HEK293T (cell line): ENCODE data around the gene ASB2.

Experiments used
- CTCF ChIA-PET: fragments of 350-600 bp; formaldehyde crosslinking; extraction: SDS; loops from one replicate; lab custom pipeline; 2021; ENCODE audit warnings: antibody characterized with exemption, inconsistent platforms; lab: Yijun Ruan, JAX
- POLR2A ChIA-PET: fragments of 350-600 bp; formaldehyde crosslinking; extraction: SDS; loops from one replicate; lab custom pipeline; 2020; ENCODE audit warnings: antibody characterized with exemption, inconsistent platforms; lab: Yijun Ruan, JAX
- DNase-seq: peaks from one replicate; pipeline ENCODE4 v3.0.0; 2012; ENCODE audit warnings: mixed read lengths; ENCODE audit errors: extremely low spot score
- ARNT ChIP-seq: fragments of 450-650 bp; IDR thresholded peaks from 2 replicates; pipeline ENCODE4 v1.6.1; 2017; ENCODE audit warnings: mild to moderate bottlenecking
- BHLHE40 ChIP-seq: fragments of 450-650 bp; IDR thresholded peaks from 2 replicates; pipeline ENCODE4 v1.6.1; 2016; ENCODE audit warnings: mild to moderate bottlenecking, moderate library complexity, borderline replicate concordance
- CTBP1 ChIP-seq: fragments of 450-650 bp; IDR thresholded peaks from 2 replicates; pipeline ENCODE4 v1.6.1; 2016; ENCODE audit warnings: borderline replicate concordance
- ELF4 ChIP-seq: fragments of 450-650 bp; IDR thresholded peaks from 2 replicates; pipeline ENCODE4 v1.6.1; 2017; ENCODE audit warnings: antibody characterized with exemption
- FOXA1 ChIP-seq: fragments of 450-650 bp; IDR thresholded peaks from 2 replicates; pipeline ENCODE4 v1.6.1; 2016; ENCODE audit warnings: mild to moderate bottlenecking
- FOXK2 ChIP-seq: fragments of 450-650 bp; IDR thresholded peaks from 2 replicates; pipeline ENCODE4 v1.6.1; 2016; ENCODE audit warnings: mild to moderate bottlenecking
- FOXM1 ChIP-seq: fragments of 450-650 bp; IDR thresholded peaks from 2 replicates; pipeline ENCODE4 v1.6.1; 2017; ENCODE audit warnings: mild to moderate bottlenecking, borderline replicate concordance
- HDGF ChIP-seq: fragments of 450-650 bp; IDR thresholded peaks from 2 replicates; pipeline ENCODE4 v1.6.1; 2017; ENCODE audit warnings: antibody characterized with exemption, borderline replicate concordance
- L3MBTL2 ChIP-seq: fragments of 450-650 bp; conservative IDR thresholded peaks from 2 replicates; pipeline ENCODE4 v1.6.1; 2016; ENCODE audit warnings: mild to moderate bottlenecking
- LEF1 ChIP-seq: fragments of 450-650 bp; IDR thresholded peaks from 2 replicates; pipeline ENCODE4 v1.6.1; 2017; ENCODE audit warnings: mild to moderate bottlenecking, borderline replicate concordance
- NFRKB ChIP-seq: fragments of 450-650 bp; IDR thresholded peaks from 2 replicates; pipeline ENCODE4 v1.6.1; 2016; ENCODE audit warnings: mild to moderate bottlenecking, moderate library complexity
- SP1 ChIP-seq: fragments of 450-650 bp; IDR thresholded peaks from 2 replicates; pipeline ENCODE4 v1.6.1; 2017
- SUZ12 ChIP-seq: fragments of 450-650 bp; IDR thresholded peaks from 2 replicates; pipeline ENCODE4 v1.6.1; 2016; ENCODE audit warnings: mild to moderate bottlenecking
- TARDBP ChIP-seq: fragments of 450-650 bp; IDR thresholded peaks from 2 replicates; pipeline ENCODE4 v1.6.1; 2016
- ZNF384 ChIP-seq: fragments of 450-650 bp; IDR thresholded peaks from 2 replicates; pipeline ENCODE4 v1.6.1; 2016
- TF ChIP-seq, protein P1 (sequence below): fragments of 450-650 bp; IDR thresholded peaks from 2 replicates; pipeline ENCODE4 v1.6.1; 2016

Gene ASB2

GRCh38 chr14:93959239-93960107, 16.9 kb downstream of the ASB2 start:
- DNase-seq, result peak; percentile 16
- CTCF ChIA-PET, result interaction anchor here (1.1 kb wide), 3 partner anchors 11 to 24 kb away, joined by 3 to 6 read pairs (median 3); no protein-coding TSS in a partner anchor
- TF ChIP-seq LEF1, result no peak
- TF ChIP-seq SUZ12, result no peak
- TF ChIP-seq FOXK2, result no peak
- no peak for TF ChIP-seq BHLHE40
- POLR2A ChIA-PET, result interaction anchor here (0.8 kb wide), 1 partner anchor 10 kb away, joined by 5 read pairs; no protein-coding TSS in a partner anchor

- no peak for DNase-seq
- POLR2A ChIA-PET, result interaction anchor here (0.8 kb wide), 1 partner anchor 9 kb away, joined by 5 read pairs; no protein-coding TSS in a partner anchor
- CTCF ChIA-PET, result interaction anchor here (1.1 kb wide), 2 partner anchors 19 to 25 kb away, joined by 3 to 6 read pairs; no protein-coding TSS in a partner anchor
- TF ChIP-seq ARNT, result no peak
- TF ChIP-seq BHLHE40, result no peak
- no peak for TF ChIP-seq FOXK2
- TF ChIP-seq HDGF, result no peak
- TF ChIP-seq FOXA1, result no peak
- TF ChIP-seq NFRKB, result no peak
- TF ChIP-seq L3MBTL2, result no peak
- TF ChIP-seq FOXM1, result no peak
- TF ChIP-seq SUZ12, result no peak
- TF ChIP-seq SP1, result no peak
- no peak for TF ChIP-seq ELF4
- no peak for TF ChIP-seq ZNF384
Observed at GRCh38 chr14:93958567-93959238, 17.7 kb downstream of the ASB2 start.

DNA sequence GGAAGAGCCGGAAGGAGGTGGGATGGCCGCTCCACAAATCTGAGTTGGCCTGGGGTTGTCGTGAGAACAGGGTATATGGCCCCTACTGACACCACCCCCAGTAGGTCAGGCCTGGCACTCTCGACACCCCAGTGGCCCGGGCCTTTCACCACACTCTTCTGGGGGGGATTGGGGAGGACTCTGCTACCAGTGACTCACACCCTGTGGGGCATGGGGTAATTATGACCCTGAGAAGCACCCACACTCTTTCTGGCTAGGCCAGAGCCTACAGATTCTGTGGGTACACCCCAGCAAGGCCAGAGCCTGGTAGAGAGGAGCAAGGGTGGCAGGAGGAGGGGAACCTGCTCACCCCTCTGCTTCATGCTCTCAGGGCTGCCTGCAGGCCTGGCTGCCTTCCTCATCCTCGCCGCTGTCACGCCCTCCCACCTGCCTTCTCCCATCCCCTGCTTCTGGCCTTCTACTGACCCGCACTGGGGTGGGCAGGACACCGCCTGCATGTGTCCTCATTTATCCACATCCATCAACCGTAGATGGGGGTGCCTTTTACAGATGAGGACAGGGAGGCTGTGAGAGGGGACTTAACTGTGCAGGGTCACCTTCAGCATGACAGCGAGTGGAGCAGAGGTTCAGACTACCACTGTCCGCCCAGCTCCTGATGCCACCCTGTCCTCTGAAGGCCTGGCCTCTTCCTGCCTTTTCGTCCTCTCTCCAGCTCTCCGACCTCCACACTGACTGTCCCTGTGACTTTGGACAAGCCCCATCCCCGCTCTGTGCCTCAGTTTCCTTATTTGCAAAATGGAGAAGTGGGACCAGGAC, 18.4 kb downstream of the ASB2 start:
- DNase-seq, result no peak
- CTCF ChIA-PET, result no interaction called here
- POLR2A ChIA-PET, result no interaction called here
- no peak for TF ChIP-seq HDGF
- TF ChIP-seq BHLHE40, result no peak
- no peak for TF ChIP-seq LEF1
- TF ChIP-seq FOXM1, result no peak
- no peak for TF ChIP-seq ZNF384
- TF ChIP-seq, protein P1, sequence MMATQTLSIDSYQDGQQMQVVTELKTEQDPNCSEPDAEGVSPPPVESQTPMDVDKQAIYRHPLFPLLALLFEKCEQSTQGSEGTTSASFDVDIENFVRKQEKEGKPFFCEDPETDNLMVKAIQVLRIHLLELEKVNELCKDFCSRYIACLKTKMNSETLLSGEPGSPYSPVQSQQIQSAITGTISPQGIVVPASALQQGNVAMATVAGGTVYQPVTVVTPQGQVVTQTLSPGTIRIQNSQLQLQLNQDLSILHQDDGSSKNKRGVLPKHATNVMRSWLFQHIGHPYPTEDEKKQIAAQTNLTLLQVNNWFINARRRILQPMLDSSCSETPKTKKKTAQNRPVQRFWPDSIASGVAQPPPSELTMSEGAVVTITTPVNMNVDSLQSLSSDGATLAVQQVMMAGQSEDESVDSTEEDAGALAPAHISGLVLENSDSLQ, result no peak
- no peak for TF ChIP-seq NFRKB
- no peak for TF ChIP-seq FOXA1
- TF ChIP-seq ARNT, result no peak
- no peak for TF ChIP-seq SUZ12
- no peak for TF ChIP-seq L3MBTL2
- no peak for TF ChIP-seq CTBP1

DNA sequence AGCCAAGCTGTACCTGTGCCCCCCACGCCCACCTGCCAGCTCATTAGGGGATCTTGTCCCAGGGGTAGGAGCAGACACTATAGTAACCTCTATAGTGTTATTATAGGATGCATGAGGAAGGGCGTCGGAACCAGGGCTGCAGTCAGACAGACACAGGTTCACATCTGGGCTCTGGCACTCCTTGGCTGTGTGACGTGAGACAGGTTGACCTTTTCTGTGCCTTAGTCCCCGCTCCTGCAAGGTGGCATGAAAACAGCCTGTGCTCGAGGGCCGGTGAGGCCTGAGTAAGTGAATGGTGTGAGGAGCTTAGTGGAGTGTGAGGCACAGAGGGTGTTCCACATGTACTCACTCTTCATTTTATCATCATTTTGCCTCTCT, 19.0 kb downstream of the ASB2 start:
- ChIA-PET POLR2A (no interaction called here), CTCF (no interaction called here)
- TF ChIP-seq FOXA1 (no peak), ZNF384 (no peak), TARDBP (no peak), SUZ12 (no peak), NFRKB (no peak)
- no peak for DNase-seq

DNA sequence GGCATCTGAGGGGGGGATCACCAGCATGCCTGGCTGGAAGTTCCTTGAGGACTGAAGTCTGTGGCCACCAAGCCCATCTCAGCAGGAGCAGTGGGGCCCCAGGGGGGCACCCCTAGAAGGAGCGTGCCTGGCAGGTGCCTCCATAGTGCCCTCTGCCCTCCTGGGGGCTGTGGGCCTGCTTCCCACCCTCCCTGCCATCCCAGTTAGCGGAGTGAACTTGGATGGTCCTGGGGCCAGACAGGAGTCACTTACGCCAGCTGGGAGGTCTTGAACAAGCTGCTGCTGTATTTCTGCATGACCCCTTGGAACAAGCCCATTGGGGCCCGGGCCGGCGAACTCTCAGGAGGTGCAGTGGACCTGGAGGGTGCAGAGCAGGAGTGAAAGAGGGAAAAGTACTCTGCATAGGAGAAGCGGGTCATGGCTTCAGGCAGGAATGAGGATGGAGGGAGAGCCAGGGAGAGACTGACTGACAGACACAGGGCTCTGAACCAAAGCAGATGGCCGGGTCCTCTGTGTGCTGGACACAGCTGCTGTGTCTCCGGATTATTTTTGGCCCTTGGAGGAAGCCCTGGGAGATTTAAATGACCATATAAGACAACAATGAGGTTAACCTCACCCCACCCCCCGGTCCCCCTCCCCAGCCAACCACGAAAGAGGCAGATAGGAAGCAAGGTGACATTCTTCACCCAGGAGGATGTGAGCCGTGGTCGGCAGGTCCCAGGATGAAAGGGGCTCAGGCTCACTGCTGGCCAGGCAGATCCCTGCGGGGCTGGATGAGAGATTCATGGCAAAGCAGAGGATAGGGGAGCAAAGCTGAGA, 19.6 kb downstream of the ASB2 start:
- CTCF ChIA-PET, result interaction anchor here (0.6 to 1.5 kb wide), 3 partner anchors 10 to 100 kb away, joined by 3 to 5 read pairs (median 3); no protein-coding TSS in a partner anchor
- POLR2A ChIA-PET, result no interaction called here
- no peak for TF ChIP-seq NFRKB
- no peak for TF ChIP-seq TARDBP
- TF ChIP-seq HDGF, result no peak
- TF ChIP-seq, protein P1, result no peak
- no peak for TF ChIP-seq SUZ12
- TF ChIP-seq ARNT, result no peak
- TF ChIP-seq FOXK2, result no peak
- no peak for TF ChIP-seq BHLHE40
- no peak for TF ChIP-seq LEF1
- TF ChIP-seq L3MBTL2, result no peak
- no peak for DNase-seq
